HEK293 (cell line): ENCODE results near the gene SSTR5.
A peak's percentile ranks its signal among the peaks of the same experiment; 100 is the strongest.

Source experiments
- CTCF ChIA-PET: fragments of 350-600 bp; formaldehyde crosslinking; extraction: SDS; loops from one replicate; lab custom pipeline; 2021; ENCODE audit warnings: antibody characterized with exemption; lab: Yijun Ruan, JAX
- POLR2A ChIA-PET: fragments of 300-600 bp; formaldehyde crosslinking; extraction: SDS; loops from one replicate; lab custom pipeline; 2020; ENCODE audit warnings: antibody characterized with exemption, inconsistent platforms; lab: Yijun Ruan, JAX
- H3K27ac ChIP-seq: fragments of 200-500 bp; sonication (Bioruptor generic); 2 replicates; pipeline ENCODE4 v1.5.1; 2014; ENCODE audit warnings: low read depth, low read length, control low read depth, inconsistent platforms; ENCODE audit errors: extremely low read depth
- H3K36me3 ChIP-seq, 2 experiments: fragments of 200-500 bp in 1 of 2; sonication (Bioruptor generic) in 1 of 2; 1 replicate in 1 of 2; 2 replicates in 1 of 2; pipeline ENCODE4 v1.5.1; 2014 to 2017; ENCODE audit warnings: inconsistent platforms in 2 of 2, low read length in 2 of 2; ENCODE audit not compliant: control insufficient read depth in 2 of 2, insufficient read depth in 1 of 2
- H3K4me1 ChIP-seq: fragments of 200-500 bp; sonication (Bioruptor generic); 2 replicates; pipeline ENCODE4 v1.5.1; 2014; ENCODE audit warnings: mild to moderate bottlenecking, low read length, inconsistent platforms; ENCODE audit not compliant: control insufficient read depth, insufficient read depth
- H3K4me3 ChIP-seq: 2 replicates; pipeline ENCODE4 v1.5.1; 2011; ENCODE audit warnings: low read depth, mild to moderate bottlenecking, control low read depth, low read length, moderate library complexity
- H3K9me3 ChIP-seq: fragments of 200-500 bp; sonication (Bioruptor generic); 2 replicates; pipeline ENCODE4 v1.5.1; 2014; ENCODE audit warnings: low read depth, low read length, inconsistent platforms; ENCODE audit not compliant: control insufficient read depth, insufficient read depth
- FEZF1 ChIP-seq: fragments of 450-650 bp; formaldehyde crosslinking; IDR thresholded peaks from 2 replicates; pipeline ENCODE4 v1.5.1; 2016; ENCODE audit warnings: missing biosample characterization, missing genetic modification characterization
- GLI2 ChIP-seq: fragments of 450-650 bp; formaldehyde crosslinking; IDR thresholded peaks from 2 replicates; pipeline ENCODE4; 2017; ENCODE audit warnings: missing biosample characterization, missing genetic modification characterization, low read depth, borderline replicate concordance
- HIC1 ChIP-seq: fragments of 450-650 bp; formaldehyde crosslinking; IDR thresholded peaks from 2 replicates; pipeline ENCODE4 v1.5.1; 2016; ENCODE audit warnings: missing biosample characterization, missing genetic modification characterization
- MEIS1 ChIP-seq: sonication (generic); formaldehyde crosslinking; IDR thresholded peaks from 2 replicates; pipeline ENCODE4 v1.8.1; 2022; ENCODE audit warnings: missing genetic modification reagents, mild to moderate bottlenecking, borderline replicate concordance
- OSR2 ChIP-seq: fragments of 450-650 bp; formaldehyde crosslinking; IDR thresholded peaks from 2 replicates; pipeline ENCODE4 v1.5.1; 2016; ENCODE audit warnings: missing biosample characterization, missing genetic modification characterization
- SCRT2 ChIP-seq: fragments of 450-650 bp; formaldehyde crosslinking; IDR thresholded peaks from 2 replicates; pipeline ENCODE4 v1.5.1; 2016; ENCODE audit warnings: missing biosample characterization, missing genetic modification characterization
- SP2 ChIP-seq: fragments of 450-650 bp; formaldehyde crosslinking; IDR thresholded peaks from 2 replicates; pipeline ENCODE4 v1.5.1; 2016; ENCODE audit warnings: missing biosample characterization, missing genetic modification characterization
- TRIM28 ChIP-seq: IDR thresholded peaks from 2 replicates; pipeline ENCODE4 v1.6.1; 2011; ENCODE audit warnings: low read length, control low read depth, borderline replicate concordance
- ZBTB1 ChIP-seq: fragments of 450-650 bp; formaldehyde crosslinking; IDR thresholded peaks from 2 replicates; pipeline ENCODE4 v1.5.1; 2016; ENCODE audit warnings: missing biosample characterization, missing genetic modification characterization
- ZFHX2 ChIP-seq: fragments of 450-650 bp; formaldehyde crosslinking; conservative IDR thresholded peaks from 2 replicates; pipeline ENCODE4 v1.5.1; 2016; ENCODE audit warnings: missing biosample characterization, missing genetic modification characterization
- ZIC2 ChIP-seq: fragments of 450-650 bp; formaldehyde crosslinking; IDR thresholded peaks from 2 replicates; pipeline ENCODE4 v1.5.1; 2016; ENCODE audit warnings: missing biosample characterization, missing genetic modification characterization
- ZNF16 ChIP-seq: fragments of 450-650 bp; formaldehyde crosslinking; IDR thresholded peaks from 2 replicates; pipeline ENCODE4 v1.5.1; 2016; ENCODE audit warnings: low read depth, missing biosample characterization, missing genetic modification characterization
- ZNF18 ChIP-seq: fragments of 450-650 bp; formaldehyde crosslinking; IDR thresholded peaks from 2 replicates; pipeline ENCODE4 v1.5.1; 2016; ENCODE audit warnings: missing biosample characterization, missing genetic modification characterization
- ZNF24 ChIP-seq: fragments of 450-650 bp; formaldehyde crosslinking; IDR thresholded peaks from 2 replicates; pipeline ENCODE4 v1.5.1; 2016; ENCODE audit warnings: missing biosample characterization, missing genetic modification characterization
- ZNF26 ChIP-seq: fragments of 450-650 bp; formaldehyde crosslinking; IDR thresholded peaks from 2 replicates; pipeline ENCODE4 v1.5.1; 2016; ENCODE audit warnings: missing biosample characterization, missing genetic modification characterization
- ZNF311 ChIP-seq: fragments of 450-650 bp; formaldehyde crosslinking; IDR thresholded peaks from 2 replicates; pipeline ENCODE4 v1.5.1; 2017; ENCODE audit warnings: missing biosample characterization, missing genetic modification characterization, borderline replicate concordance
- ZNF394 ChIP-seq: fragments of 450-650 bp; formaldehyde crosslinking; IDR thresholded peaks from 2 replicates; pipeline ENCODE4 v1.5.1; 2016; ENCODE audit warnings: missing biosample characterization, missing genetic modification characterization, mild to moderate bottlenecking, moderate library complexity, borderline replicate concordance
- ZNF449 ChIP-seq: fragments of 450-650 bp; formaldehyde crosslinking; IDR thresholded peaks from 2 replicates; pipeline ENCODE4 v1.5.1; 2017; ENCODE audit warnings: missing biosample characterization, mild to moderate bottlenecking, missing genetic modification characterization, moderate library complexity
- ZNF488 ChIP-seq: fragments of 450-650 bp; formaldehyde crosslinking; IDR thresholded peaks from 2 replicates; pipeline ENCODE4 v1.5.1; 2016; ENCODE audit warnings: missing biosample characterization, missing genetic modification characterization
- ZNF768 ChIP-seq: fragments of 450-650 bp; formaldehyde crosslinking; IDR thresholded peaks from 2 replicates; pipeline ENCODE4 v1.5.1; 2018; ENCODE audit warnings: missing biosample characterization, mild to moderate bottlenecking, missing genetic modification characterization
- ZNF837 ChIP-seq: fragments of 450-650 bp; formaldehyde crosslinking; IDR thresholded peaks from 2 replicates; pipeline ENCODE4 v1.5.1; 2016; ENCODE audit warnings: missing biosample characterization, missing genetic modification characterization
- ZSCAN18 ChIP-seq: fragments of 450-650 bp; formaldehyde crosslinking; IDR thresholded peaks from 2 replicates; pipeline ENCODE4 v1.5.1; 2016; ENCODE audit warnings: missing biosample characterization, missing genetic modification characterization

Gene SSTR5

GRCh38 chr16:1054660-1055556, 17.6 kb upstream of the SSTR5 start (continued):
- TF ChIP-seq ZNF18 (tag by site-specific recombination) (no peak), HIC1 (tag by site-specific recombination) (no peak), ZNF311 (tag by site-specific recombination) (no peak)

- POLR2A ChIA-PET: no interaction called here
- Histone ChIP-seq H3K9me3 (no peaks in the 10 kb centered on the region), H3K4me3 (no peak overlapping the region), H3K36me3 (no peaks in the 10 kb centered on the region), H3K27ac (no peak overlapping the region), H3K4me1 (peaks cover 2% of the 10 kb centered on the region; the same call in 1 of the 2 replicates)
- TF ChIP-seq ZNF26 (tag by site-specific recombination) (no peak), ZNF16 (tag by site-specific recombination) (no peak), ZBTB1 (no peak), FEZF1 (tag by site-specific recombination) (no peak), SCRT2 (tag by site-specific recombination) (peak; percentile 49; the same call in 1 of the 2 replicates), ZNF768 (tag by site-specific recombination) (no peak), MEIS1 (CRISPR knock-in tag) (no peak), ZFHX2 (no peak)
- CTCF ChIA-PET: interaction anchor here (0.6 to 4.3 kb wide), 24 partner anchors 8 to 438 kb away, joined by 3 to 31 read pairs (median 4); partner anchors contain the start of genes GNG13 and TELO2
Measured at GRCh38 chr16:1055557-1055924, 17.0 kb upstream of the SSTR5 start.

- H3K4me3 ChIP-seq: no peak overlapping the region
- no peak overlapping the region for H3K27ac ChIP-seq
- ChIA-PET POLR2A (no interaction called here), CTCF (interaction anchor here (0.6 to 4.3 kb wide), 25 partner anchors 9 to 347 kb away, joined by 3 to 31 read pairs (median 4); partner anchors contain the start of genes CHTF18, GNG13 and RPUSD1)
- H3K9me3 ChIP-seq: no peaks in the 10 kb centered on the region
- peaks cover 2% of the 10 kb centered on the region; the same call in 1 of the 2 replicates for H3K4me1 ChIP-seq
- H3K36me3 ChIP-seq: no peaks in the 10 kb centered on the region
- TF ChIP-seq TRIM28 (no peak), OSR2 (tag by site-specific recombination) (peak; percentile 93), GLI2 (tag by site-specific recombination) (no peak), ZNF449 (tag by site-specific recombination) (no peak), ZSCAN18 (tag by site-specific recombination) (no peak), ZNF488 (no peak), ZNF837 (tag by site-specific recombination) (no peak), SP2 (tag by site-specific recombination) (no peak), ZNF24 (tag by site-specific recombination) (peak; percentile 63; the same call in 1 of the 2 replicates), ZIC2 (tag by site-specific recombination) (peak; percentile 89), ZNF394 (tag by site-specific recombination) (no peak)
Measured at GRCh38 chr16:1056196-1056595, 16.4 kb upstream of the SSTR5 start.
